ENCODE results near the gene RASGRF1.

GRCh38 chr15:79034284-79034683 is 56.3 kb downstream of the RASGRF1 start:
- TF ChIP-seq CTCF (IDR thresholded peaks at IDR 0.05) (no peak), POLR2A (IDR thresholded peaks at IDR 0.05) (no peak)

All from prostate gland (tissue), 2 donors.